Measurements from ENCODE around the gene MACF1. TPM values are rescaled to one million over a fixed set of nuclear protein-coding genes. Genes with fewer than 3 reads are reported as not detected.

Gene MACF1
- total RNA-seq, 5 donors from 2014 or later (not counting 1 experiment from before 2014, with no cell fraction given): 232 to 596 (median 258) TPM

DNA sequence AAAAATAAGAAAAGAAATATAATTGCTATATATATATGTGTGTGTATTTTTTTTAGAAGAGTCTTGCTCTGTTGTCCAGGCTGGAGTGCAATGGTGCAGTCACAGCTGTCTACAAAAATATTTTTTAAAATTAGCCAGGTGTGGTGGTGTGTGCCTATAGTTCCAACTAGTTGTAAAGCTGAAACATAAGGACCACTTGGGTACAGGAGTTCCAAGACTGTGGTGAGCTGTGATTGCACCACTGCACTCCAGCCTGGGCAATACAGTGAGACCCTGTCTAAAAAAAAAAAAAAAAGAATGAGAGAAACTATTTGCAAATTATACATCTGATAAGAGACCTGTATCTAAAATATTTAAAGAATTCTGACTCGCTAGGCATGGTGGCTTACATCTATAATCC, 328.9 kb downstream of the MACF1 start:
- no peaks in the 10 kb centered on the region for H3K4me1 ChIP-seq (ENCODE audit: control insufficient read depth in 1 of 2, extremely low read depth in 1 of 2, insufficient read depth in 2 of 2, low read length in 2 of 2)
- DNase-seq: no peak
- no peak for ATAC-seq (replicated peaks in 1 of 4)
- 100% methylated on average over 1 of the region's 1 CpG for WGBS (ENCODE audit: insufficient coverage)
- no peak overlapping the region for H3K4me3 Mint-ChIP-seq
- POLR2A ChIA-PET: interaction anchor here in 1 of 2 donors (0.7 kb wide), 1 partner anchor 350 kb away, joined by 3 read pairs; no protein-coding TSS in a partner anchor
- H3K27ac Mint-ChIP-seq: no peak overlapping the region
- CTCF ChIA-PET: interaction anchor here in 1 of 2 donors (0.6 kb wide), 1 partner anchor 551 kb away, joined by 4 read pairs; no protein-coding TSS in a partner anchor
- H3K27me3 Mint-ChIP-seq: no peaks in the 10 kb centered on the region
- H3K27ac ChIP-seq (ENCODE audit: low read length): no peak overlapping the region
- H3K4me3 ChIP-seq (ENCODE audit: control insufficient read depth in 1 of 2, extremely low read depth in 1 of 2, low read length in 1 of 2): no peak overlapping the region
- no peaks in the 10 kb centered on the region for H3K9me3 ChIP-seq
- H3K4me1 Mint-ChIP-seq: peaks cover 0 to under 1% (median 0%) of the 10 kb centered on the region in 3 donors
- peaks cover 28% of the 10 kb centered on the region for H3K36me3 Mint-ChIP-seq
- H3K9me3 Mint-ChIP-seq: no peaks in the 10 kb centered on the region
- no peaks in the 10 kb centered on the region for H3K27me3 ChIP-seq (replicated peaks in 1 of 2; ENCODE audit: control insufficient read depth in 2 of 2, extremely low read depth in 1 of 2, insufficient read depth in 2 of 2, low read length in 1 of 2)
- H3K36me3 ChIP-seq (ENCODE audit: control insufficient read depth in 2 of 2, extremely low read depth in 1 of 2, insufficient read depth in 1 of 2, low read length in 1 of 2): peaks cover 7 to 28% of the 10 kb centered on the region in 2 donors

Other genes starting within 250 kb of the MACF1 start
- gene AKIRIN1, start 213.4 kb upstream of the MACF1 start, total RNA-seq: 10 to 100 TPM; 62.7 to 79.8 (median 72.7) TPM
- gene NDUFS5, start 178.3 kb upstream of the MACF1 start, total RNA-seq: 100 to 1,000 TPM in 3 of 5 donors, 10 to 100 TPM in 2; 95.3 to 120 (median 101) TPM